ENCODE measurements around the gene LRRC74B.
A peak's percentile ranks its signal among the peaks of the same experiment; 100 is the strongest.
"Not testable (repeated sequence)": the region's sequence is repeated elsewhere in the genome, so short reads cannot be mapped to it uniquely, and the experiment has no call there.

LRRC74B gene, protein sequence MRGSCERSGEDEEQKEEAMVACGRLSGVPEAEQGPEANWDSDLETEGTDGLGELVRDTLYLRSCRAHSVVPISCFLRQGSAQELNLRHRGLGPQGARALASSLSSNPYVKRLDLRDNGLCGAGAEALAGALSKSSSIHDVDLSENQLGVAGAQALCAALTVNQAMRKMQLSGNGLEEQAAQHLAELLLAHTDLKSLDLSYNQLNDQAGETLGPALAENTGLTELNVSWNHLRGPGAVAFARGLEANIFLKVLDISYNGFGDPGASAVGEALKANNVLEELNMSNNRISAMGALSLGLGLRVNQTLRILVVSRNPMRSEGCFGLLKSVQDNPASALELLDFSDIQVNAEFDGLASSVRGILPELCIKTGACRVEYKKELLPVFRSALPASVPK

DNA sequence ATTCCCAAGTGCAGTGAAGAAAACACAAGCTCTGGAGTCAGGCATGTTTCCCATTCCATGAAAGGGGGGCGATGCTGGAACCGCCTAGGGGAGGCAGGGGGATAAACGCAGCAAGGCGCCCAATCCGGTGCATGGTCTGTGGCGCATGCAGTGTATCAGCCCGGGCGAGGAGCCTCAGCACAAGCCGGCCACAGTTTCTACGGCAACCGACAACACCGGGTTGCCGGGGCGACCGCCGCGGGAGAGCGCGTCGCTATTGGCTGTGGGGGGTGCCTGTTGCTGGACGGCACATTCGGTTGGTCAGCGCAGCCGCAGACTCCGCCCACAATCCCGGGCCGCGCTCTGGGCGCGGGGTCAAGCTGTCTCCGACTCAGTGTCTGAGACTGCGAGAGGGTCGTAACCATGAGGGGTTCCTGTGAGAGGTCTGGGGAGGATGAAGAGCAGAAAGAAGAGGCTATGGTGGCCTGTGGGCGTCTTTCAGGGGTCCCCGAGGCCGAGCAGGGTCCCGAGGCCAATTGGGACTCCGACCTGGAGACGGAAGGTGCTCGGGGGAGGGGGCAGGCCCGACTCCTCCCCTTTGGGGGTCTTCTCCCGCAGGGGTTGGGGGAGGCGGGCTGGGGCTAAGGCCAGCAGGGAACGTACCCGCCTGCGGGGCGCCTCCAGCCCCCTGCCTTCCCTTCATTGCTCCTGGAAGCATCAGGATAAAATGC, at the start of gene LRRC74B:
Gene LRRC74B, plus strand, starts transcription at position 362 of the 710 bp plus-strand sequence. Its CDS starts 41 bp downstream, at position 403.
- DNase-seq, result peak; percentile 5 to 60 (median 28)

DNA sequence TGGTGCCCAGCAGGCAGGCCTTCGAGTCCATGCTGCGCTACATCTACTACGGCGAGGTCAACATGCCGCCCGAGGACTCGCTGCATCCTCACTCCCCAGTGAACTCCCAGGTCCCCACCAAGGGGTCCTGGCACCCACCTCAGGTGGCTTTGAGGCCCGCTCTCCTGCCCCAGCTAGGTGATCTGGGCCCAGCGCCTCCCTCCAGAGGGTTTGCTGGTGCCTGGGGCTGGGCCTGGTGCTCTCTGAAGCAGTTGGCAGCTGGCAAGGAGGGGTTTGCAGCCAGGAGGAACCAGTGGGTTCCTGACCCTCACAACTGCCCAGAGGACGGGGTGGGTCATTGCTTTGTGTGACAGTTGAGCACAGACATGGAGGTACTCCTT, 49.7 kb upstream of the LRRC74B start:
- no peak for DNase-seq

GRCh38 chr22:20996598-20997535, 48.9 kb upstream of the LRRC74B start:
- DNase-seq, result no peak

- DNase-seq, result no peak
Measured at GRCh38 chr22:20997536-20998257, 48.0 kb upstream of the LRRC74B start.

GRCh38 chr22:20998411-20999336, 47.1 kb upstream of the LRRC74B start:
- DNase-seq, result no peak

- no peak for DNase-seq
Measured at GRCh38 chr22:20999350-21000206, 46.2 kb upstream of the LRRC74B start.

- no peak for DNase-seq
Measured at GRCh38 chr22:21000207-21000986, 45.3 kb upstream of the LRRC74B start.

DNA sequence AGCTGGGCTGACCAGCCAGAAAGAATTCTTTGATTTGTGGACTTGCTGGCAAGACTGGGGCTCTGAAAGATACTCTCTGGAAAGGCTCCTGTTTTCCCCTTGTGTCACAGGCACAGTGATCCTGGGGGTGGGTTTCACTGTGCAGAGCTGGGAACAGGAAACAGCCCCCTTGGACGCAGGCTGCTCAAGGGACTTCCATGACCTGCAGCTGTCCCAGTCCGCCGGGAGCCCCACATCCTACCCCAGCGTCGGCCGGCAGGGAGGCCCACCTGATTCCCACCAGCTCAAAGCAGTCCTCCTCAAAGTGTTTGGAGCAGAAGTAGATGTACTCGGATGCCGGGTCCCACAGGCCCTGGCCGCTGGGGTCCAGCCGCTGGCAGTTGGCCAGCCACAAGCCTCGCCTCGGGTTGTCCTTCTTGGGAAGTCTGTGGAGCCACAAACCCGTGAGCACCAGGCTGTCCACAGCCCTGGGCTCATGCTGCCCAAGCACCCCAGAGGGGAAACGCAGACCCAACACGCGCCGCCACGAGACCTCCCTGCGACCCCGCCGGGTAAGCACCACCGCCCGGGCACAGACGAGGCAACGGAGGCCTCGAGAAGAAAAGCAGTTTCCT, 44.7 kb upstream of the LRRC74B start:
- DNase-seq, result no peak

DNA sequence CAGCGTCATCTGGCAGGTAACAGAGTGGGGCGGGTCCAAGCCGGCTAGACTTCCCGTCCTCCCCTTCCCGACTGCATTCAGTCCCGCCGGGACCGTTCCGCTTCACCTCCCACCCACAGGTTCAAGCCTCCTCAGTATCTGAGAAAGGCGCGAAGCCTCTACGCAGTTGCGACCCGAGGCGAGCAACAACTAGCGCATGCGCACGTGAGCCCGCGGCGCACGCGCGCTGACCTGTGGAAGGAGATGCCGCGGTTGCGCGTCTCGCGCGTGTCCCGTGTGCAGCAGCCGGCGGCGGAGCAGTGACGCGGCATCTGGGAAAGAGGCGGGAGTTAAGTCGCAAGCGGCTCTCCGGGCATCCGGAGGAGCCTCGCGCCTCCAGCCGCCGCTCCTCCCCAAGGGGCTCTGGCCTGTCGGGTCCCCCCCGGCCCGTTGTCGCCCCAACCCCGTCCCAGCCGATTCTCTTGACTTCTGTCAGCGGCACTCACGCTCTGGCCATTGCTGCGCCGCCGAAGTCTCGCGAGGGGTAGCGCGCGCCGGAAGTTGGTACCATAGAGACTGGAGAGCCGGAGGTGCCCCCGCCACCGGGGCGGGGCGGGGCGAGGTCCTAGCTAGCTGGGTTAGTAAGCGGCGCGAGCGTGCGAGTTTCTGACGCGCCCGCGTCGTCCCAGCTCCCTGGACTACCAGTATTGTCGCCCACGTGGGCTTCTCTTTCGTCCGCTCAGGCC, 44.0 kb upstream of the LRRC74B start, which contains the start of gene THAP7:
Gene THAP7, minus strand, starts transcription at position 518 of the 725 bp plus-strand sequence. Its CDS starts 207 bp downstream, at position 311.
- peak; percentile 92 to 100 (median 96) for DNase-seq

DNA sequence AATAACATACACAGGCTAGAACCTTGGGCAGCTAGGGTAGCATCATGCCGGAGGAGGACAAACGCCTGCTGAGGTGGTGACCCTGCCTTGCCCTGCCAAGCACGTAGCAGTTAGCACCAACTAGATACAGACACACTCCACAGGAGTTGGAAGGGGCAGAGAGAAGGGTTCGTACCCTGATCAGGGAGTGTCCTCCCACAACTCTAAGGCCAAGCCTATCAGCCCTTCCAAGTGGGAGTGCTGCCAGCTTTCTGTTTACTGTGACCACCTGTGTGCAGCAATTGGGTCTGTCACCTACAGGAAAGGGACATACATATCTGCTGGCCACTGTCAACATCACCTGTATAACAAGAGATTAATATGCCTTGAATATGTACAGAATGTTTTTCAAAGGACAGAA, 42.0 kb upstream of the LRRC74B start:
- DNase-seq, result no peak

DNA sequence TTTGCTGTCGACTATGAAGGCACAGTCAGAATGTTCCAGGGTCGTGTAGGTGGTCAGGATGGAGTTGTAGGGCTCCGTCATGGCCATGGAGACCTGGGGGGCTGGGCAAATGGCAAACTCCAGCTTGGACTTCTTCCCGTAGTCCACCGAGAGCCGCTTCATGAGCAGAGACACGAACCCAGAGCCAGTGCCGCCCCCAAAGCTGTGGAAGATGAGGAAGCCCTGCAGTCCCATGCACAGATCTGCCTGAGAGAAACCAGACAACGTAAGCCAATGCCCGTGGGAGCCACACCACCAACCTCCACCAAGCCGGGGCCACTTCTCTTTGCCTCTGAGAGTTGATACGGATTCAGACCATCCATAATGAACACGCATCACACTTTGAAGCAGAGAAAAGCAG, 36.5 kb upstream of the LRRC74B start:
- not testable (repeated sequence) for DNase-seq

GRCh38 chr22:21009638-21010425, 35.9 kb upstream of the LRRC74B start:
- DNase-seq, result peak in 4 of 6 experiments; percentile 11 to 43 (median 24)

GRCh38 chr22:21010426-21011113, 35.2 kb upstream of the LRRC74B start:
- no peak for DNase-seq

DNA sequence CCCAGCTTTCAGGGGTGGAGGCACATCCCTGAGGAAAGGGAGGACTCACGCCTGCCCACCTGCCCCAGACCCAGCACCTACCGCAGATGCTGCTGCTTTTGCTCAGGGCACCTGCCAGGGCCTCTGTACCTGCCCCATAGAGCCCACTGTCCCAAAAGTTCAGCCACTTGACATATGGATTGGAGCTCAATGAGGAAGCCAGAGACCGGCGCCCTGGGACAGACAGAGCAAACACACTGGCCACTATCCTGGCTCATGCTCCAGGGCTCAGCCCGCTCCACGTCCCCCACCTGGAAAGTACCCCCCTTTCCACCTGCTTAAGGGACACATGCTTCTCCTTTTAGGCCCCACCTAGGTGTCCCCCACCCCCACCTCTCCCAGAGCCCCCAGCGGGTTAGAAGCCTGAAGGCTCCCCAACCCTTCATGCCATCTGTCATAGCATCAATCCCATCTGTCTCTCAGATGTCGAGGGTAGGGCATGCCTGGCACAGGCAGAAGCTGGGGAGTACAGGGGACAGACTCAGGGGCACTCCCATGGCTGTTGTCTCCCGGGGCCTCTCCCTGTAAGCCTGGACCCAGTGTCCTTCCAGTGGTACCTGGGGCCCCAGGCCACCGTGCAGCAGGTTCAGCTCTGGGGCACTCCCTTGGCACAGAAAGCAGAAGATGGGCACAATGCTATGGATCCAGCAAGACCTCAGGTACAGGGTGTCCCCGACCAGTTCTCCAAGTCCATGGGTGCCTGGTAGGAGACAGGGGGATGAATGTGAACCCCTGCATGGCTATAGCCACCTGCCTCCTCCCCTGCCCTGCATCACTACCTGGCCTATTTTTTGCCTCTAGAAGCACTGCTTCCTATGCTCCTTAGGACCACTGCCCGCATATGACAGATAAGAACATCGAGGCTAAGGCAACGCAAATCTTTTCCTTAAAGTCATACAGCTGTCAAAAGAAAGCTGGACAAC, 33.0 kb upstream of the LRRC74B start:
- no peak for DNase-seq

DNA sequence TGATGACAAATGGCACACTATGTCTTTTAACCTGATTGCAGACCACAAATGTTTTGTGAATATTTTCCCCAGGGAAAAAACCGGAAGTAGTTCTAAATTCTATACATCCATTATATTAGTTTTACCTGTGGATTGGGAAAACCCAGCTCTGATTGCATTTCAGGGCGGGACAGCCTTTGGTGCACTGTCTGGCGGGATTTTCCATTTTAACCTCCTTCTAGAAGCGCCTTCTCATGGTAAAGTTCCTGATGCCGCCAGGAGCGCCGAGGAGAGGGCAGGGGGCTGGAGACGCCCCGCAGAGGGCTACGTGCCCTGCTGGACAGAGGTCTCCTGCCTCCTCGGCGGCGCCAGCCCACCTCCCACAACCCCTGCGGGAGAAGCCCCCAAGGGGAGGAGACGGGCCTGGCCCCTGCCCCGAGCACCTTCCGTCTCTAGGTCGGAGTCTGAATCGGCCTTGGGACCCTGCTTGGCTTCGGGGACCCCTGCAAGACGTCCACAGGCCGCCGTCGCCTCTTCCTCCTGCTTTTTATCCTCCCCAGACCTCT, 32.0 kb upstream of the LRRC74B start:
- DNase-seq, result no peak
